ENCODE results near the gene VCPKMT.

DNA sequence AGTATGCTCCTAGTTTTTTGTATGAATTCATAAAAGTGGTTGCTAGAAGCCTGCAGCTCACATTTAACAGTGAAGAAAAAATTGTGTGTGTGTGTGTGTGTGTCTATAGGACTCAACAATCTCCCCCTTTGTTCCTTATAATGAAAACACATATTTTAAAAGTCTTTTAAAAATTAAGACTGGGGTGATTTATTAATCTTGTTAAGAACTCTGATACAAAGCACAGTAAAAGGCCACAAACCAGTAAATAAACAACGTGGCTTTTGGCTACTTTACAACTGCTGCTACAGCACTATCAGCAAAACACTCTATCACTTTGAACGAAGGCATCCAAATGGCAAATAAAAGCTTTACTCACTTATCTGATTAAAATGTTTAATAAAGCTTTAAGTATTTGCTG is 594 bp upstream of the VCPKMT start:
- TF ChIP-seq POLR2A (IDR thresholded peaks at IDR 0.05), result no peak
- TF ChIP-seq, protein P1, sequence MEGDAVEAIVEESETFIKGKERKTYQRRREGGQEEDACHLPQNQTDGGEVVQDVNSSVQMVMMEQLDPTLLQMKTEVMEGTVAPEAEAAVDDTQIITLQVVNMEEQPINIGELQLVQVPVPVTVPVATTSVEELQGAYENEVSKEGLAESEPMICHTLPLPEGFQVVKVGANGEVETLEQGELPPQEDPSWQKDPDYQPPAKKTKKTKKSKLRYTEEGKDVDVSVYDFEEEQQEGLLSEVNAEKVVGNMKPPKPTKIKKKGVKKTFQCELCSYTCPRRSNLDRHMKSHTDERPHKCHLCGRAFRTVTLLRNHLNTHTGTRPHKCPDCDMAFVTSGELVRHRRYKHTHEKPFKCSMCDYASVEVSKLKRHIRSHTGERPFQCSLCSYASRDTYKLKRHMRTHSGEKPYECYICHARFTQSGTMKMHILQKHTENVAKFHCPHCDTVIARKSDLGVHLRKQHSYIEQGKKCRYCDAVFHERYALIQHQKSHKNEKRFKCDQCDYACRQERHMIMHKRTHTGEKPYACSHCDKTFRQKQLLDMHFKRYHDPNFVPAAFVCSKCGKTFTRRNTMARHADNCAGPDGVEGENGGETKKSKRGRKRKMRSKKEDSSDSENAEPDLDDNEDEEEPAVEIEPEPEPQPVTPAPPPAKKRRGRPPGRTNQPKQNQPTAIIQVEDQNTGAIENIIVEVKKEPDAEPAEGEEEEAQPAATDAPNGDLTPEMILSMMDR (IDR thresholded peaks at IDR 0.05), result no peak
